H7 (cell line): ENCODE data around the gene PRKAG2. TPM values are rescaled to one million over a fixed set of nuclear protein-coding genes. Genes with fewer than 3 reads are reported as not detected.

ENCODE experiments used
- DNase-seq: peaks from one replicate; pipeline ENCODE4 v3.0.0; 2012
- H3K27me3 ChIP-seq: 2 replicates; pipeline ENCODE4 v1.6.0; 2011; ENCODE audit warnings: mild to moderate bottlenecking, low read length; ENCODE audit not compliant: control insufficient read depth, insufficient read depth
- H3K36me3 ChIP-seq: replicated peaks from 2 replicates; pipeline ENCODE4 v1.5.1; 2011; ENCODE audit warnings: low read length; ENCODE audit not compliant: control insufficient read depth, insufficient read depth
- H3K4me3 ChIP-seq: 2 replicates; pipeline ENCODE4 v1.5.1; 2011; ENCODE audit warnings: low read depth, mild to moderate bottlenecking, control low read depth, low read length, moderate library complexity; ENCODE audit not compliant: insufficient read depth
- total RNA-seq: library from RNA; depleted of rRNA; stranded (reverse); fragments of >200 nt; shearing (Covaris generic); gene quantifications from 2 replicates; pipeline ENCODE4 v1.2.3, GENCODE V29; 2014

PRKAG2 gene
- total RNA-seq, 1 experiment from 2014 or later = 6.0 TPM

DNA sequence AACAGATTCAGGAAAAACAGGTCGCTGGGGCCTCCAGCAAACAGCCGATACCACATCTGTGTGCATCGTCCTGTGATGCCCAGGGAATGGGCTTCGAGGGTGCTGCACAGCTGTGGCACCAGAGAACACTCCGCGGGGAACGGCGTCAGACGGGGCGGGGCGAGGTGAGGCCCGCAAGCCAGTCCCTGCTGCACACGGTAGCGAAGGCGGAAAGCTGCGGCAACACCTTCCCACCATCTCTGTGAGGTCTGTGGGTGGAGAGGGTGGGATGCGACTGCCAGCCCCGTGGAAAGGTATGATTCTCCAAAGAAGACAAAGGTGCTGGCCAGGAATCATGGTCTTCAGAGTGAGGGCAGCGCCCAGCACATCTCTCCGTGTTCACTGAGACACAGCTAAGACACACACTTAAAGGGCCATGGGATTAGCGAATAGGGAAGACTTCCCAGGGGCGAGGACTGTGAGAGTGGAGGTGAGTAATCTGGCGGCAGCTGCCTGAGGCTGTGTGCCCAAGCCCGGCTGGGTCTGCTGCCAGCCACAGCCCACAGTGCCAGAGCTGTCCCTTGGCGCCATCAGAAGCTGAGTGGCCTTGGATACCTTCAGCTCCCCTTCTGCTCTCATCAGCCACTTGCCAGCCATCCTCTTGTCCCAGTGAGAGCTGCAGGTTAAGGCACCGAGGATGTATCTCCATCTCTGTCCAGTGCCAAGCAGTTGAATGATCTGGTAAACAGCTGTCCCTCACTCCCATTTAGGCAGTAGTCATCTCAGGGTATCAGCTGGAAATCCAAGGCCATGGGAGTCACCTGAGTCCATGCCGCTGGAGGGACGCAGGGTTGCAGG is 17.6 kb downstream of the PRKAG2 start:
- no peak for DNase-seq
- no peaks in the 10 kb centered on the region for H3K27me3 ChIP-seq

DNA sequence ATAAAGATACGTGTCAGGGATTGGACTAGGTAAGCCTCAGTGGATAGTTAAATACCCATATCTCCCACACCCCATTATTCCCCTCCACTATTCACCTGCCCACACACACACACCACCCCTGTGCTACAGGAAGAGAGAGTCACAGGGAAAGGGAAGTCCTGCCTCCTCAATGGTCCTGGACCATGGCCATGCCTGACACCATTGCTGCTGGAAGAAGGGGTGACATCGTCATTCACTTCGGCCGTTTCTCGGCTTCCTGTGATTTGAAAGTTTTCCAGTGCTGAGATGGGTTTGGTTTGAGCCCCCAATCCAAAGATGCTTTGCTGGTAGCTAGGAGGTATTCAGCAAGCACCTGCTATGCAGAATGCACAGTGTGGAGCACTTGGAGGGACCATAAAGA is 18.5 kb downstream of the PRKAG2 start:
- Histone ChIP-seq H3K27me3 (no peaks in the 10 kb centered on the region), H3K4me3 (no peak overlapping the region), H3K36me3 (no peaks in the 10 kb centered on the region)
- no peak for DNase-seq

More for the DNA sequence above, 17.6 kb downstream of the PRKAG2 start:
- H3K4me3 ChIP-seq = no peak overlapping the region
- no peaks in the 10 kb centered on the region for H3K36me3 ChIP-seq

DNA sequence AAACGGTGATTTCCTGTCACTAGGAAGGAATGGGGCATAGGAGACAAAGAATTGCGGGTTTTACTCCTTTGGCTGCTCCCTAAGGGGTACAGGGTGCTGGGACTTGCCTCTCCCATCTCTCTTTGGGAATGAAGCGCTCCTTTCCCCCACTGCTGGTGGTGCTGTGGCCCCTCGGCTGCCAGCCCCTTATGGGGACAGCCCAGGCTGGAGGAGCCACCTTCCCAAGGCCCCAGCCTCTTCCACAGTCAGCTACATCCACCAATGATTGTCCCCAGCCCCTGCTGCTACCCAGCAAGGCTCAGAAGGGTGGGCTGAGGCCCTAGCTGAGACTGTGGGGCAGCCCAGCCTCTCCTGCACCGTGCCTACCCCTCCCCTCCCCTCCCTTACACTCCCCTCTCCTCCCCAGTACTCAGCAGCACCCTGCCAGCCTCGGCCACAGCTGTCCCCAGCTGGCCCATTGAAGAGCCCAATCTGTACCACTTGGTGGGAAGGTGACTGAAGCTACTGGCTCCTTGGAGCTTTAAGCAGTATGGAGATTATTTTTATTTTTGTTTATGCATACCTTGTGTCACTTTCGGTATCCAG is 19.0 kb downstream of the PRKAG2 start:
- H3K27me3 ChIP-seq = no peaks in the 10 kb centered on the region
- no peaks in the 10 kb centered on the region for H3K36me3 ChIP-seq
- no peak overlapping the region for H3K4me3 ChIP-seq
- DNase-seq = no peak

DNA sequence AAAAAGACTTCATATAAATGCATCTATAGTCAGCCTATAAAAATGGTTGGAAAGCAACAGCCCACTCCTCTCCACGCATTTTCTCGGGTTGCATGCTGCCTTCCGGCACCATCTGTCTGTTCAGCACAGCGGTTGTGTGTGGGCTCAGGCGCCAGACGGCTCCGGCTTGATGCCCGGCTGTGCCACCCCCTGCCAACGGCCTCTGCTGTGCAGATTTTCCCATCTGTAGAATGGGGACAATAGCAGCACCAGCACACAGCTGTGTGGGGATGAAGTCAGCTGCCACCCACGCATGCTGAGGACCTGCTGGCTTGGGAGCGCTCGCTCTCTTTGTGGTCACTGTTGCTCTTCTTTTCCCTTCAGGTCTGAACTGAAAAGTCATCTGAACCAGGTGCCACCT is 19.5 kb downstream of the PRKAG2 start:
- Histone ChIP-seq H3K27me3 (no peaks in the 10 kb centered on the region), H3K36me3 (no peaks in the 10 kb centered on the region), H3K4me3 (no peak overlapping the region)
- DNase-seq = no peak

DNA sequence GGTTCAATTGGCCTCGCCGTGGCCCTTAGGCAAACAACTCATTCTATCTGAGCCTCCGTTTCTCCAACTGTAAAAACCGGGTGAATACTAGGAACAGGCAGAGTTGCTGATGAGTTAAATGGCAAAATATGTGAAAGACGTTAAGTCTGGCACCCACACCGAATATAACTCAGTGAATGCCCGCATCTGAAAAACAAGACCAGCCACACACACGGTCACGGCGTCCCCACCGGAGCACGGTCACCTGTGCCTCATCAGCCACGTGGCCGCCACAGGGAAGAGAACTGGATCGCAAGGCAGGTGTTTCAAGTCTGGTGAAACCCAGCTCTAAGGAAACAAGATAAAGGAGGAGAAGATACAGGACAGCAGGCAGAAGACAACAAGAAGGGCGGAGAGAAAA is 20.4 kb downstream of the PRKAG2 start:
- Histone ChIP-seq H3K27me3 (no peaks in the 10 kb centered on the region), H3K36me3 (no peaks in the 10 kb centered on the region), H3K4me3 (no peak overlapping the region)
- DNase-seq = no peak

DNA sequence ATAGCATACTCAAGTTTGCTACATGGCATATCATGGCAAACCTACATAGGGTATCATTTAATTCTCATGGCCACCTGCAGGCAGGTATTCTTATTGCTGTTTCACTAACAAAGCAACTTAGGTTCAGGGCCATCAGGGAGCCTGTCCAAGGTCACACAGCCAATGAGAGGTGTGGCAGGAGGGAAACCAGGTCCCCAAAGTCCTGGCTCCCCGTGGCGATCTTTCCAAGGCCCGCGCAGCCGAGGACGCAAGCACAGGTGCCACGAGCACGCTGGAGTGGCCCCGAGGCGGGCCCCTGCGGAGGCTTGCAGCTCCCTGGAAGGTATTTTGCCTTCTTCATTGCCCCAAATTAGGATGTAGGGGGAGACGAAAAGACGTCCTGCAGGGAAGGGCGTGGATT is 20.8 kb downstream of the PRKAG2 start:
- Histone ChIP-seq H3K4me3 (no peak overlapping the region), H3K27me3 (no peaks in the 10 kb centered on the region), H3K36me3 (no peaks in the 10 kb centered on the region)
- DNase-seq = peak; percentile 74

DNA sequence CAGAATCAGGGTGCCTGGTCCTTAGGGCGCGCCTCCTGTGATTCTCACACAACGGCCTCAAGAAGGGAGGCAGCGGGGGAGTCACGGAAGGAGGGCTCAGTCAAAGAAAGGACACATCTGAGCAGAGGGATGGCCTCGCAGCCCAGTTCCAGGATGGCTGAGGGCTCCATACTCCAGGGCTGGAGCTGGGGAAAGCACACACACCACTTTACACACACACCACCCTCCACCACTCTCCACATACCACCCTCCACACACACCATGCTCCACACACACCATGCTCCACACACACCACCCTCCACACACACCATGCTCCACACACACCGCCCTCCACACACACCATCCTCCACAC is 22.2 kb downstream of the PRKAG2 start:
- no peaks in the 10 kb centered on the region for H3K36me3 ChIP-seq
- DNase-seq = no peak
- no peak overlapping the region for H3K4me3 ChIP-seq
- H3K27me3 ChIP-seq = no peaks in the 10 kb centered on the region

DNA sequence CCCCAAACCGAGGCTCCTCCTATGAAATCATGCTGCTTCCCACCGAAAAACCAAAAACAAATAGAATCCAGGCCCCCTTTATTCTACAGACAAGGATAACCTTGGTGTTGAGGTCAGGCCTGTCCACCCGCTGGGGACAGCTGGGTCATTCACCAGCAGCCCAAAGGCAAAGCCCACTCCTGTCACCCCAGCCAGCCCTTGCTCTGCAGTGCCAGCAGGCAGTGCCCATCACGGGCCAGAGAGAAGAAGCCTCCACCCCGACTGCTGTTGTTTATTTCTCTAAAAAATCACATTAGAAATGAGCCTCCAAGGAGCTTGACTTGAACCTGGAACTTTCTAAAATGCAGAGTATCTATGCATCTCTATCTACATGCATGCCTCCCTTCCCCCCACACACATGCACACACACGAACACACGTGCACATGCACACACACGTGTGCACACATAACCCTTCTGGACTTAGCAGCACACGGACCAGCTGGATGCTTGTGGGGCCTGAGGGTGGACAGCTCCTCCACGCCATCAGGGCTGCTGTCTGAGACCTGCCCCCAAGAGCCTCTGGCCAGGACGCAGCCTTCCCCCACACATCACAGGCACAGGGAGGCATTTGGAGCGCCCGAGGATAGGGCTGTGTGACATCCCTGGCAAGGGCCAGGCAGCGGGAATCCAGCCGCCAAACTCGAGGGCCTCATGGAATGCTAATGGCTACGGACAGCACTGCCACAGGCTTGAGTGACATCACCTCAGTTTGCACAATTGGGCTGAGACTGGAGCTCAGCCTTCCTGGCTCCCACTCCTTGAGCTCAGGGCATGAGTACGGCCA is 22.8 kb downstream of the PRKAG2 start:
- Histone ChIP-seq H3K36me3 (no peaks in the 10 kb centered on the region), H3K4me3 (no peak overlapping the region), H3K27me3 (no peaks in the 10 kb centered on the region)
- no peak for DNase-seq

DNA sequence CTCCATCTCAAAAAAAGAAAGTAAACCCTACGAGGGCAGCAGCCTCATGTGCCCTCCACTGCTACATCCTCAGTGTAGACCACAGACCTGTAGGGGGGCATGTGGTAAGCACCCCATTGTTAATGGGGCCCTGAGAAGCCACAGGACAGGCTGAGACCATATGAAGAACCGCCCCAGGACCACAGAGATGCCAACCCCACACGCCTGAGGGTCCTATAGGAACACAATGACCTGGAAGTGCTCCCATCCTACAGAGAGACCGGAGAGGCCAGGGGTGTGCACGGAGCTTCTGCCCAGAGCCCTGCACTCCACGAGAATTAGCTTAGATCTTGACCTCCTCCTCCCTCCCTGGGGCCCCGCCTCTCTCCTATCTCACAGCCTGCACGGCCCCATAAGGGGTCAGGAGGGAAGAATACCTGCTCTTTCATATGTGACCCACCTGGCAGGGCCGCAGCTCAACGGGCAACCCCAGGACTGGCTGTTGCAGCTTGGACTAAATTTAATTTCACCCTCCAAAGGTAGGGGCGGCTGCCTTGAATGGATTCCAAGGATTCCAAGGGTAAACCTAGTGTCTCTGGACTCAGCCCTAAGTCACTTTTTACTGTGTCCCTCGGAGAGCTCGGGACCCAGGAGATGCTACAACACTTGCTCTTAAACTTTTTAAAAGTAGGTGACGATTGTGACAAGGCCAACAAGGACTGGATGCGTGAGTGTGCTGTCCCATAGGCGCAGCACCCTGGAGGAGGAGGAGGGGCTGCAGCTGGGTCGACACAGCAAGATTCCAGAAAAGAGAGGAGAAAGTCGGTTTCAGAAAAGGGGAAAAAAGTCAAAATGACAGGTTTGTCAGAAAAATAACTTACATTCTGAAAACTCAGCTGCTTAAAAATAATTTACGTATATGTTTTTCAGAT is 24.2 kb downstream of the PRKAG2 start:
- no peaks in the 10 kb centered on the region for H3K27me3 ChIP-seq
- no peak for DNase-seq
- no peak overlapping the region for H3K4me3 ChIP-seq
- no peaks in the 10 kb centered on the region for H3K36me3 ChIP-seq

DNA sequence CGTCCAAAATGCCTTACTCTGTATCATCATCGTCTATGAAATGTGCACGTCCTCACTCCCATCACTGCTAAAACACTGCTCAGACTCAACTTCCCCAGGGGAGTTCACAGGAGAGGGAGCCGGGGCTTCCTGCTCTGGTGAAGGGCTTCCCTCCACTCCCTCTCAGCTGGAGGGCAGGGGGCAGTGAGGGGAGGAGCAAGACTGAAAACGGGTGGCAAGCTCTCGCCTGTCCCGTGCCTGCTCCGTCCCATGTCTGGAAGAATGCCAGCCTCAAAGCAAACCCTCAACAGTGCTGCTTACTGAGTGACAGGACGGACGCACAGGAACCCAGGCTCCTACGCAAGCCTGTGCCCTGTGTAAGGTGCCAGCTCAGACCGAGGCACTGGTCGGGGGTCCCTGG is 25.1 kb downstream of the PRKAG2 start:
- no peak for DNase-seq
- Histone ChIP-seq H3K36me3 (no peaks in the 10 kb centered on the region), H3K4me3 (no peak overlapping the region), H3K27me3 (no peaks in the 10 kb centered on the region)

DNA sequence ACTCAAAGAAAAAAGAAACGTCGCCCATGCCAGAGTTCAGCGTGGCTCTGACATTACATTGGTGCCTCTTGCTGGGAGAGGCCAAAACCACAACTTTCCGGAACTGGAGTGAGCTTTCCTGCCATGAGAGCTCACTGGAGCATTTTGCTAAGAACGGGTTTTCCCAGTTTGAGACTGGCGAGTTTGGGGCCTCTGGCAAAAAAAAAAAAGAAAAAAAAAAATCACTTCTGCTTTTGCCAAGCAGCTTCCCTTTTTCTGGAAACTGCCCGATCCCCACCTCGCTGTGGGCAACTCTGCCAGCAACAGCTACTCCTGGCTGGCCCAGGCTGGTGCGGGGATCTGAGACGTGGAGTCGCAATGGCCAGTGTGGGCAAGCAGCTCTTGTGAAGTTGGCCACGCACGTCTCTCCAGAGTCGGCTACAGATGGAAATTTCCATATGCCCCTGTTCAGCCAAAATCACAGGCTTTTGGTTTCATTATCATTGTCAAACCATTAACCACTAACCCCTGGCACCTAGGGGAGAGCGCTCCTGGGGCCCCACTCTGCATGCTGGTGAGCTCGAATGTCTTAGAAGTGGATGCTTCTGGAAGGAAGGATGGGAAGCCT is 25.7 kb downstream of the PRKAG2 start:
- Histone ChIP-seq H3K36me3 (no peaks in the 10 kb centered on the region), H3K27me3 (no peaks in the 10 kb centered on the region), H3K4me3 (no peak overlapping the region)
- no peak for DNase-seq

DNA sequence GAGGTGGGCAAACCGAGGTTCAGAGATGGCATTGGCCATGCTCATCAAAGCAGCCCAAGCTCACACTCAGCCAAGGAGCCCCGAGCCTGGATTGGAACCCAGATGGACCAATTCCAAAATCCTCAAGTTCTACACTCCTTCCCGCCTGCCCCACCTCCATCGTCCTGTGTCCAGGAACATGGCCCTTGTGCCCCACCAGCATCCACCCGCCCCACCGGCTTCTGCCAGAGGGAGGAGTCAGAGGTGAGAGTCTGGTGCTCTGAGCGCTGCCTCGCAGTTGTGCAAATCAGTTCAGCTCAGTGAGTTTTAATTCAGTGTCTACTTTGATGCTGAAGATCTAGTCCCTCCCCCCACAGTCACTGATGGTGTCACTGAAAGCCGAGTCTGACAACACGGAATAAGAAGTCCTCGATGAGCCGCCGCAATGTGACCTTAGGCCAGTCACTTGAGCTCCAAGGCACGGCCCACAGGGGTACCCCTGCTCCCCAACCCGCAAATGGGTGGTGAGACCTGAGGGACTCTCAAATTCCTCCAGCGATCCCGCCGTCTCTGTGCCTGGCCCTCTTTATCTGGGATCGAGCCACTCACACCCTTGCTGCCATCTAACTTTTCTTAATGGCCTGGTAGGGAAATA is 26.3 kb downstream of the PRKAG2 start:
- Histone ChIP-seq H3K36me3 (no peaks in the 10 kb centered on the region), H3K4me3 (no peak overlapping the region), H3K27me3 (no peaks in the 10 kb centered on the region)
- no peak for DNase-seq

DNA sequence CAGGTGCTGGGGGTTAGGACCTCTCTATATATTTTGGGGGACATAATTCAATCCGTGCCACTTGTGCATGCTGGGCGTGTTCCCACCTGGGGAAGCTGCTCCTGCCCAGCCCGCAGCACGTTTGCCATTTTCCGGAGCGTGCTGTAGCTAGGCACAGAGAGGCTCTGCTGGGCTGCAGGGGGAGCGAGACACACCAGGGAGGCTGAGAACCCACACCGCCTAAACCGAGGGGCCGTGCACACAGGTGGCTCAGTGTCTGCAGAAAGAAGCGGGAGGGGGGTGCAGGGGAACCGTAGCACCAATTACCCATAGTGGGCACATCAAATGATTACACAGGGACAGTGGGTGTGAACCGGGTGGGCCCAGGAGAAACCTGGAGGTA is 27.0 kb downstream of the PRKAG2 start:
- no peak overlapping the region for H3K4me3 ChIP-seq
- no peaks in the 10 kb centered on the region for H3K27me3 ChIP-seq
- H3K36me3 ChIP-seq = no peaks in the 10 kb centered on the region
- no peak for DNase-seq
